Upper lobe of left lung (tissue), 4 donors: ENCODE data around the gene SEC14L2.

Experiments used
- EP300 ChIP-seq, 4 donors: sonication (generic); formaldehyde crosslinking; IDR thresholded peaks; one replicate each; pipeline ENCODE4 v1.5.1; 2017; ENCODE audit warnings: antibody characterized with exemption in 4 of 4, control low read depth in 2 of 4
- POLR2A ChIP-seq, 4 donors: fragments of 450-650 bp; IDR thresholded peaks; one replicate each; pipeline ENCODE4 v1.5.1; 2016 to 2017; ENCODE audit warnings: antibody characterized with exemption in 4 of 4, mild to moderate bottlenecking in 2 of 4
- POLR2AphosphoS5 ChIP-seq, 2 donors: sonication (generic); formaldehyde crosslinking; IDR thresholded peaks; one replicate each; pipeline ENCODE4 v1.5.1; 2017; ENCODE audit warnings: antibody characterized with exemption in 2 of 2
- TF ChIP-seq, protein P1 (sequence below), 6 experiments: fragments of 450-650 bp in 4 of 6; fragments of 200-600 bp in 2 of 6; sonication (generic) in 2 of 6; IDR thresholded peaks; one replicate each; pipeline ENCODE4 v1.5.1; 2016 to 2019; ENCODE audit warnings: antibody characterized with exemption in 6 of 6

DNA sequence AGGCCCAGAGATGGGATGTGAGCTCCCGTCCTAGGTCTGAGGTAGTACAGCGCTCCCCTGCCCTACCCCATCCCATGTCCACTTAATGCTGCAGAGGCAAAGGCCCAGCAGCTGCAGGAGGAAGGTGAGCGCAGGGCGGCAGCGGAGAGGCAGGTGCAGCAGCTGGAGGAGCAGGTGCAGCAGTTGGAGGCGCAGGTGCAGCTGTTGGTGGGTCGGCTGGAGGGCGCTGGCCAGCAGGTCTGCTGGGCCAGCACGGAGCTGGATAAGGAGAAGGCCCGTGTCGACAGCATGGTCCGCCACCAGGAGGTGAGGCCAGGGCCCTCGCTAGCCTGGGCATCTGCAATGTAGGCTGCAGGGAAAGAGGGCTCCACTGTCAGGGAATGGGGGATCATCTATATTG lies 24.8 kb upstream of the SEC14L2 start:
- TF ChIP-seq, protein P1, sequence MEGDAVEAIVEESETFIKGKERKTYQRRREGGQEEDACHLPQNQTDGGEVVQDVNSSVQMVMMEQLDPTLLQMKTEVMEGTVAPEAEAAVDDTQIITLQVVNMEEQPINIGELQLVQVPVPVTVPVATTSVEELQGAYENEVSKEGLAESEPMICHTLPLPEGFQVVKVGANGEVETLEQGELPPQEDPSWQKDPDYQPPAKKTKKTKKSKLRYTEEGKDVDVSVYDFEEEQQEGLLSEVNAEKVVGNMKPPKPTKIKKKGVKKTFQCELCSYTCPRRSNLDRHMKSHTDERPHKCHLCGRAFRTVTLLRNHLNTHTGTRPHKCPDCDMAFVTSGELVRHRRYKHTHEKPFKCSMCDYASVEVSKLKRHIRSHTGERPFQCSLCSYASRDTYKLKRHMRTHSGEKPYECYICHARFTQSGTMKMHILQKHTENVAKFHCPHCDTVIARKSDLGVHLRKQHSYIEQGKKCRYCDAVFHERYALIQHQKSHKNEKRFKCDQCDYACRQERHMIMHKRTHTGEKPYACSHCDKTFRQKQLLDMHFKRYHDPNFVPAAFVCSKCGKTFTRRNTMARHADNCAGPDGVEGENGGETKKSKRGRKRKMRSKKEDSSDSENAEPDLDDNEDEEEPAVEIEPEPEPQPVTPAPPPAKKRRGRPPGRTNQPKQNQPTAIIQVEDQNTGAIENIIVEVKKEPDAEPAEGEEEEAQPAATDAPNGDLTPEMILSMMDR (IDR thresholded peaks at IDR 0.05): no peak
- no peak for TF ChIP-seq POLR2AphosphoS5 (IDR thresholded peaks at IDR 0.05)
- no peak for TF ChIP-seq EP300 (IDR thresholded peaks at IDR 0.05)
- TF ChIP-seq POLR2A (IDR thresholded peaks at IDR 0.05): no peak
